ENCODE data around the gene PARK7. TPM values are rescaled to one million over a fixed set of nuclear protein-coding genes. Genes with fewer than 3 reads are reported as not detected.

The PARK7 gene
- total and polyA plus RNA-seq, 8 donors = 227 to 307 (median 286) TPM

DNA sequence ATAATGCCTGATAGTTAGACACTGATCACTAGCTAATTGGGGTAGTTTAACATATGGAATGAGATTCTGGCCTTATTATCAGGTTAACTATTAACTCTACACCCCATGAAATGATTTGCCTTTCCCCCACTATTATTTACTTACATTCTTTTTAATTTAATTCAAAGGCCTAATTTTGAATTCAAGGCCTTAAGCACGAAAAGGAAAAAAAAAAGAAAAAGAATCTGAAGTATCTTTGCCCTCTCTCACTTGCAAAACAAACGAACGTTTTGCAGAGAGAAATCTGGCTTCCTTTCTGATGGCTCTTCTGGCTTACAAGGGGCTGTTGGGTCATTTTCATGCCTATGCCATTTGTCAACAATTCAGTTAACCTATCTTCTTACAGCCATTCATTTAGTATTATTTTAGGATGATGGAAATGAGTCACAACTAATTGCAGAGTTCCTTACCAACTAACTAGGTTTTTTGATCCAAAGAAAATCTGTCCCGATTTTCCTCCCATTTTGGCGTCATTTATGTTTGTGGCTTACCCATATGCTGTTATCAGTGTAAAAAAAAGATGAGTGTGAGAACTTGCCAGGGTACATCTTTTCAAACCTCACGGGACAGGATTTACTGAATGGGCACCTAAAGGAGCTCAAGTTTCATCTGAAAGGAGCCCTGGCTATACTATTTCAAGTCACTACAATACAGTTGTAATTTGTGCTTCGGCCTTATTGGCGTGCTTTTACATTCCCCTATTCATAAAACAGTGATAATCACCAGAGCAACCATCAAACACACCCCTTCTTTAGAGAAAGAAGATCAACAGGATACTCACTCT lies 66.4 kb downstream of the PARK7 start:
- peaks cover 12 to 28% of the 10 kb centered on the region in 2 donors for H3K4me1 ChIP-seq
- TF ChIP-seq, protein P1, sequence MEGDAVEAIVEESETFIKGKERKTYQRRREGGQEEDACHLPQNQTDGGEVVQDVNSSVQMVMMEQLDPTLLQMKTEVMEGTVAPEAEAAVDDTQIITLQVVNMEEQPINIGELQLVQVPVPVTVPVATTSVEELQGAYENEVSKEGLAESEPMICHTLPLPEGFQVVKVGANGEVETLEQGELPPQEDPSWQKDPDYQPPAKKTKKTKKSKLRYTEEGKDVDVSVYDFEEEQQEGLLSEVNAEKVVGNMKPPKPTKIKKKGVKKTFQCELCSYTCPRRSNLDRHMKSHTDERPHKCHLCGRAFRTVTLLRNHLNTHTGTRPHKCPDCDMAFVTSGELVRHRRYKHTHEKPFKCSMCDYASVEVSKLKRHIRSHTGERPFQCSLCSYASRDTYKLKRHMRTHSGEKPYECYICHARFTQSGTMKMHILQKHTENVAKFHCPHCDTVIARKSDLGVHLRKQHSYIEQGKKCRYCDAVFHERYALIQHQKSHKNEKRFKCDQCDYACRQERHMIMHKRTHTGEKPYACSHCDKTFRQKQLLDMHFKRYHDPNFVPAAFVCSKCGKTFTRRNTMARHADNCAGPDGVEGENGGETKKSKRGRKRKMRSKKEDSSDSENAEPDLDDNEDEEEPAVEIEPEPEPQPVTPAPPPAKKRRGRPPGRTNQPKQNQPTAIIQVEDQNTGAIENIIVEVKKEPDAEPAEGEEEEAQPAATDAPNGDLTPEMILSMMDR (IDR thresholded peaks at IDR 0.05) = no peak
- peaks cover 0 to 45% of the 10 kb centered on the region in 2 donors for H3K27me3 ChIP-seq
- intact Hi-C loops (cut with DNase I) = loop anchor here in 1 of 2 donors (5.0 kb wide), 1 partner anchor 289 kb away; the partner anchor contains the start of gene SLC45A1
- H3K27ac ChIP-seq = peak overlapping the region; percentile 86 to 88
- H3K9me3 ChIP-seq = no peaks in the 10 kb centered on the region
- H3K4me3 ChIP-seq = no peak overlapping the region
- peak in 2 of 4 donors; percentile 81 to 84 for DNase-seq
- no peaks in the 10 kb centered on the region for H3K36me3 ChIP-seq
- peak; percentile 7 for ATAC-seq

DNA sequence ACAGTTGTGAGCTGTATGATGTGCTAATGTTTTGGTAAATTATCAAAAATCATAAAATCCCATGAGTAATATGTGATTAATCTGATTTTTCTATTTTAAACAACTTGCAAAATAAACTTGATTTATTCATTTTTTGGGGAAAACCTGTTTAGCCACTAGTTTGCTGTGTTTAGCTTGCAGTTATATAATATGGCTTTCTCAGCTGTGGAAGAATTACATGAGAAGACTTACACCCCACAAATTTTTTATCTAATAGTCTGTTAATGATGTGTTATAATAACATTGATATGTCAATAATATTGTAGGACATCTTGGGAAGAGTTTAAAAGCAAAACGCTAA lies 67.0 kb downstream of the PARK7 start:
- DNase-seq (no peak), ATAC-seq (no peak)
- H3K27ac ChIP-seq = peak overlapping the region; percentile 86 to 88
- H3K9me3 ChIP-seq = no peaks in the 10 kb centered on the region
- intact Hi-C loops (cut with DNase I) = loop anchor here in 1 of 2 donors (5.0 kb wide), 1 partner anchor 289 kb away; the partner anchor contains the start of gene SLC45A1
- TF ChIP-seq, protein P1 (IDR thresholded peaks at IDR 0.05) = no peak
- H3K36me3 ChIP-seq = no peaks in the 10 kb centered on the region
- H3K4me1 ChIP-seq = peaks cover 12 to 28% of the 10 kb centered on the region in 2 donors
- no peak overlapping the region for H3K4me3 ChIP-seq
- H3K27me3 ChIP-seq = peaks cover 0 to 40% of the 10 kb centered on the region in 2 donors

GRCh38 chr1:8031176-8031785 lies 69.8 kb downstream of the PARK7 start:
- Histone ChIP-seq H3K27ac (no peak overlapping the region), H3K4me1 (peaks cover 8 to 17% of the 10 kb centered on the region in 2 donors), H3K27me3 (peaks cover 0 to 13% of the 10 kb centered on the region in 2 donors), H3K36me3 (no peaks in the 10 kb centered on the region), H3K9me3 (no peaks in the 10 kb centered on the region), H3K4me3 (no peak overlapping the region)
- TF ChIP-seq, protein P1 (IDR thresholded peaks at IDR 0.05) = peak; percentile 57 to 67
- intact Hi-C loops (cut with DNase I) = no loop called here
- DNase-seq = peak in 1 of 4 donors; percentile 45
- no peak for ATAC-seq

GRCh38 chr1:8032366-8032910 lies 70.9 kb downstream of the PARK7 start:
- TF ChIP-seq, protein P1 (IDR thresholded peaks at IDR 0.05) = no peak
- no peak overlapping the region for H3K27ac ChIP-seq
- no peak overlapping the region for H3K4me3 ChIP-seq
- DNase-seq = no peak
- H3K36me3 ChIP-seq = no peaks in the 10 kb centered on the region
- H3K4me1 ChIP-seq = peaks cover 7 to 10% of the 10 kb centered on the region in 2 donors
- no peak for ATAC-seq
- H3K9me3 ChIP-seq = no peaks in the 10 kb centered on the region
- intact Hi-C loops (cut with DNase I) = no loop called here
- H3K27me3 ChIP-seq = peaks cover 0 to 2% of the 10 kb centered on the region in 2 donors

GRCh38 chr1:8033322-8033721 lies 71.8 kb downstream of the PARK7 start:
- ATAC-seq (no peak), DNase-seq (no peak)
- no peak overlapping the region for H3K4me3 ChIP-seq
- intact Hi-C loops (cut with DNase I) = no loop called here
- no peaks in the 10 kb centered on the region for H3K36me3 ChIP-seq
- H3K27ac ChIP-seq = no peak overlapping the region
- peaks cover 0 to under 1% of the 10 kb centered on the region in 2 donors for H3K4me1 ChIP-seq
- H3K9me3 ChIP-seq = no peaks in the 10 kb centered on the region
- TF ChIP-seq, protein P1 (IDR thresholded peaks at IDR 0.05) = no peak
- no peaks in the 10 kb centered on the region for H3K27me3 ChIP-seq

All from left lung (tissue), 10 donors.